MG63 (cell line): ENCODE results near the gene SYNE2. TPM values are rescaled to one million over a fixed set of nuclear protein-coding genes. Genes with fewer than 3 reads are reported as not detected.

ENCODE experiments used
- DNase-seq: peaks from one replicate; pipeline ENCODE4 v3.0.0-alpha.2; 2020
- H3K27me3 ChIP-seq: fragments of 250-450 bp; sonication (Bioruptor Pico); 2 replicates; pipeline ENCODE4 v1.5.1; 2020; ENCODE audit warnings: mild to moderate bottlenecking, moderate library complexity
- H3K36me3 ChIP-seq: fragments of 250-450 bp; sonication (Bioruptor Pico); 2 replicates; pipeline ENCODE4 v1.5.1; 2020; ENCODE audit warnings: mild to moderate bottlenecking, moderate library complexity
- H3K4me3 ChIP-seq: fragments of 250-450 bp; sonication (Bioruptor Pico); 2 replicates; pipeline ENCODE4 v1.5.1; 2020; ENCODE audit warnings: mild to moderate bottlenecking, moderate library complexity
- H3K9me3 ChIP-seq: fragments of 250-450 bp; sonication (Bioruptor Pico); 2 replicates; pipeline ENCODE4 v1.5.1; 2020; ENCODE audit warnings: mild to moderate bottlenecking, moderate library complexity
- total RNA-seq: library from RNA; depleted of rRNA; stranded (reverse); fragments of >200 nt; shearing (Covaris generic); gene quantifications from 2 replicates; pipeline ENCODE4 v1.2.3, GENCODE V29; 2014; ENCODE audit warnings: low replicate concordance

Gene SYNE2
- total RNA-seq, 1 experiment from 2014 or later: 2.6 TPM

GRCh38 chr14:64215978-64216377 is 363.2 kb downstream of the SYNE2 start:
- H3K4me3 ChIP-seq: no peak overlapping the region
- no peaks in the 10 kb centered on the region for H3K27me3 ChIP-seq
- H3K36me3 ChIP-seq: no peaks in the 10 kb centered on the region
- no peak for DNase-seq
- no peaks in the 10 kb centered on the region for H3K9me3 ChIP-seq

- no peak for DNase-seq
- H3K36me3 ChIP-seq: no peaks in the 10 kb centered on the region
- no peaks in the 10 kb centered on the region for H3K27me3 ChIP-seq
- H3K4me3 ChIP-seq: no peak overlapping the region
- H3K9me3 ChIP-seq: no peaks in the 10 kb centered on the region
These were observed 364.5 kb downstream of the SYNE2 start for GRCh38 chr14:64217308-64217707.

DNA sequence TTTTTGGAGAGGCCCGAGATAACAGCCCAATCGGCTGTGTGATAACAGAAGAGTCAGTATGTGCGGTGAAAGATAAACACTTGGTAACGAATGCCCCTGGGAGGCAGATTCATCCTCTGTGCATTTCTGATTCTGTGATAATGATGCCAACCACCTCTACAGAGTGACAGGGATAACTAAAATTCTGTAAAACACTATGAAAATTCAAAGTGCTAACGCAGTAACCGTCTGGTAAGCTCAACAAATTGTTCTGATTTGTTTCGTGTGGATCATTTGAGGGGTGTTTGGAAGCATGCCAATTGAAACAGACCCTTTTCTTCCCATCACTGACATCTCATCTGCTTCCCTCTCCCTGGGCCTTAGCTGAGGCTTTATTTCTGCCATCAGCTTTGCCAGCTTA is 365.0 kb downstream of the SYNE2 start:
- Histone ChIP-seq H3K27me3 (no peaks in the 10 kb centered on the region), H3K9me3 (no peaks in the 10 kb centered on the region), H3K36me3 (no peaks in the 10 kb centered on the region), H3K4me3 (no peak overlapping the region)
- DNase-seq: no peak

DNA sequence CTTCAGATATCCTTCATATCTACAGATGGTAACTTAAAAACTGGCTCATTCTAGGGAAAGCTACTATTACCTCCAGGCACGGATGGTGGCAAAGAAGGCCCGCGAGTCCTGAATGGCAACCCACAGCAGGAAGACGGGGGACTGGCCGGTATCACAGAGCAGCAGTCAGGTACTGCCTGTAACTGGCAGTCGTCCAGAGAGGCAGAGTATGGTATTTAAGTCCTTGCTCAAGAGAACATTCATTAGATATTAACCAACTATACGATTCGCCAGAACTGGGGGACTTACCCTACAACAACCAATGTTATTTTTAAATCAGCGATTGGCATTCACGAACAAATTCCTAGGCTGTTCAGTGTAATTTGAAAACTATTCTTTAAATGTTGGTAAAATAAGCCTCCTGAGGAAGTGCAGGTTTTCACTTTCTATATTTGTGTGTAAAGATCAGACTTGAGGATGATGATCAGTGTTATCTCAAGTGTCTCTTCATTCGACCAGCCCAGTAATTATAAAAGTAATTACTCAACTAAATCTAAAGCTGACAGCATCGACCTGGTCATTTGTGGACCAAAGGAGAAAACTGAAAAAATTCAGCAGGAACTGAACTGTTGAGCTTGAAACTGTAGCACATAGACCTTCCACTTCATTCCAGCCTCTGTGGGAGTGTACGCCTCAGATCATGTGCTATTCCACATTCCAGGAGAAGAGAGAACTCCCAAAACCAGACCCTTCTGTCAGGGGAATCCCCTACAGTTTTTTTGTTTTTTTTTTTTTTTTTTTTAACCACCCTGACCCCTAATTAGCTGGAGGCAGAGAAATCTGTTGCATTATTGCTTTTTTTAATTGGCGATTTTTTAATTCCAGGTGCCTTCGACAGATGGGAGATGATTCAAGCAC is 365.8 kb downstream of the SYNE2 start:
- no peak for DNase-seq
- H3K4me3 ChIP-seq: no peak overlapping the region
- no peaks in the 10 kb centered on the region for H3K27me3 ChIP-seq
- H3K9me3 ChIP-seq: no peaks in the 10 kb centered on the region
- H3K36me3 ChIP-seq: no peaks in the 10 kb centered on the region

DNA sequence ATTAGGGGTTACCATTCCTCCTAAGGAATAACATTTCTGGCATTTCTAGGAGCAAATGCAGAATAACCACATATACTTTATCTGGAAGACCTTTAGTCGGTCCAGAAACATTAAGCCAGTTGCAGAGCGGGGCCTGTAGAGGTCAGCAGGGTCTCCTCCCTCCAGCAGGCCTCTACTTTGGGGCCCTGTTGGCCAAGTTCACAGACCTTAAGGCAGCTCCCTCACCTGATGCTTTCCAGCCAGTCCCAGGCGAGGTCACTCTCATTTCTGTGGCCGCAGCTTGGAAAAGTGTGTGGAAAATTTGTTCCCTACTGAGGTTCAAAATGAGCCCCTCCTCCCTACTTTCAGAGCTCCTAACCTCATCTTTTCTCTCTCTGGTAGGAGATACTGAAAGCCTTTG is 367.3 kb downstream of the SYNE2 start:
- no peaks in the 10 kb centered on the region for H3K36me3 ChIP-seq
- no peaks in the 10 kb centered on the region for H3K27me3 ChIP-seq
- no peaks in the 10 kb centered on the region for H3K9me3 ChIP-seq
- no peak for DNase-seq
- H3K4me3 ChIP-seq: no peak overlapping the region

DNA sequence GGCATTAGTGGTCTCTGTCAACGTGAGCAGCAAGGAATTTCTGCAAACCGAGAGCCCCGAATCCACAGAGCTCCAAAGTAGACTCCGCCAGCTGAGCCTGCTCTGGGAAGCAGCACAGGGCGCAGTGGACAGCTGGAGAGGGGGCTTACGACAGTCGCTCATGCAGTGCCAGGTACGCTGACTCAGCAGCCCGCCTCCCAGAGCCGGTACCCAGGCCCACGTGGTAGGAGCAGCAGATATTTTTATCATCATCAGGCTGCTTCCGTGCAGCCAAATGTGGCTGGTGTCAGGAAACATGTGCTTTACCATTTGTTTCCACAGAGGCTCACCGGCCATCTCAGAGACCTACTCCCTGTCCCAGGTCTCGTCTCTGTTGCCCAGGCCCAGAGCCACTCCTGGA is 367.7 kb downstream of the SYNE2 start:
- Histone ChIP-seq H3K4me3 (no peak overlapping the region), H3K9me3 (no peaks in the 10 kb centered on the region), H3K27me3 (no peaks in the 10 kb centered on the region), H3K36me3 (no peaks in the 10 kb centered on the region)
- no peak for DNase-seq

GRCh38 chr14:64221391-64222003 is 368.7 kb downstream of the SYNE2 start:
- DNase-seq: no peak
- no peaks in the 10 kb centered on the region for H3K9me3 ChIP-seq
- no peaks in the 10 kb centered on the region for H3K36me3 ChIP-seq
- H3K4me3 ChIP-seq: no peak overlapping the region
- no peaks in the 10 kb centered on the region for H3K27me3 ChIP-seq

DNA sequence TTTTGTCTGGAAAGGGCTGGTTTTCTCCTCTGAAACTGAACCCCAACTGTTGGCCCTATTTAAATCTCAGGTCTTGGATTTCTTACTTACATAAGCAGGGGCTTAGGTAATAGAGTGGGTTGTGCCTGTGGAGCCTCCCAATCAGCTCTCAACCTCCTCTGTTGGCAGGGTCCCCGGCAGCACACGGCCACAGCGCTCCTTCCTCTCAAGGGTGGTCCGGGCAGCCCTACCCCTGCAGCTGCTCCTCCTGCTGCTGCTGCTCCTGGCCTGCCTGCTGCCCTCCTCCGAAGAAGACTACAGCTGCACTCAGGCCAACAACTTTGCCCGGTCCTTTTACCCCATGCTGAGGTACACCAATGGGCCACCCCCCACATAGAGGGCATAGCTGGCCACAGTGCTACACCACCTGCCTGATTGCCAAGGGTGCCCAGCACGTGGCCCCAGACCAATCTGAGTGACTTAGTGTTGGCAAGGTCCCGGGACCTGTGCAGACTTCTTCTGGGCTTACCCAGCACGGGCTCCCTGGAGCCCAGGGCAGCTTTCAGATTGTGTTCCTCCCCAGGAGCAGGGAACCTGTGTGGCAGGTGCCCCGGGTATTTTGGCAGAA is 372.4 kb downstream of the SYNE2 start:
- H3K4me3 ChIP-seq: no peak overlapping the region
- H3K9me3 ChIP-seq: no peaks in the 10 kb centered on the region
- H3K36me3 ChIP-seq: no peaks in the 10 kb centered on the region
- no peak for DNase-seq
- no peaks in the 10 kb centered on the region for H3K27me3 ChIP-seq

- no peaks in the 10 kb centered on the region for H3K27me3 ChIP-seq
- DNase-seq: no peak
These were observed 375.1 kb downstream of the SYNE2 start for GRCh38 chr14:64227856-64228255.

GRCh38 chr14:64229489-64229888 is 376.7 kb downstream of the SYNE2 start:
- Histone ChIP-seq H3K27me3 (no peaks in the 10 kb centered on the region), H3K36me3 (no peaks in the 10 kb centered on the region), H3K4me3 (no peak overlapping the region), H3K9me3 (no peaks in the 10 kb centered on the region)
- DNase-seq: no peak

More at GRCh38 chr14:64227856-64228255, 375.1 kb downstream of the SYNE2 start:
- H3K9me3 ChIP-seq: no peaks in the 10 kb centered on the region
- H3K36me3 ChIP-seq: no peaks in the 10 kb centered on the region
- no peak overlapping the region for H3K4me3 ChIP-seq

DNA sequence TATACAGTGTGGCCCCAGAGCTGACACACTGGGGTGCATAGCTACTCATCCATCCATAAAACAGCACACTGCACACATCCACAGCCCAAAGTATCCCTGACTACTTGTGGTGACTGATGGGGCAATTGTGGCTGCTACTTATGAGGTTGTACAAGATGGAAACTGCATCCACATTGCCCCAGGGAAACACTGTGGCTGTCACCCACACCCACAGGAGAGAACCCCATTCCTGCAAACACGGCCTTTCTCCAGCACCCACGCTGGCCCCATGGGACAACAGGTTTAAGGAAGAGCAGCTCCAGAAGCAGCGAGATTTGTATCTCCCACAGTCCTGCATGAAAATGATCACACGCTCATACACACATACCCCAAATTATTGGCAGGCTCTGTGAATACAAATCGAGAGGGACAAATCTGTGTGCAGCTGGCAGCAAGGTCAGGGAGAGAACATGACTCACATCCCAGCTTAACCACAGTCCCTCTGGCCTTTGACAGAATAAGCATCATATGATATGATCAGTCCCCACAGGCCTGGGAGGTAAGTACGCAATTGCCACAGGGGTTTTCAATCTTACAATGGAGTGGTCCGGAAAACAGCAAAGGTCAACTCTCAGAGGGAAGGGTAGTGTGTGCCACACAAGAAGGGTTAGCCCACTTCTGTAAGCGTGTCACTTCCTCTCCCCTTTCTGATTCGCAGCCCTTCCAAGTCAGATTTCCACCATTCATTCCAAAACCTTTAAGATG is 379.5 kb downstream of the SYNE2 start:
- no peaks in the 10 kb centered on the region for H3K9me3 ChIP-seq
- DNase-seq: peak; percentile 56
- no peaks in the 10 kb centered on the region for H3K36me3 ChIP-seq
- no peak overlapping the region for H3K4me3 ChIP-seq
- no peaks in the 10 kb centered on the region for H3K27me3 ChIP-seq

GRCh38 chr14:64232944-64233343 is 380.1 kb downstream of the SYNE2 start:
- no peak for DNase-seq
- Histone ChIP-seq H3K4me3 (no peak overlapping the region), H3K27me3 (no peaks in the 10 kb centered on the region), H3K9me3 (no peaks in the 10 kb centered on the region), H3K36me3 (no peaks in the 10 kb centered on the region)

GRCh38 chr14:64233531-64234190 is 380.9 kb downstream of the SYNE2 start:
- no peak for DNase-seq
- Histone ChIP-seq H3K36me3 (no peaks in the 10 kb centered on the region), H3K27me3 (no peaks in the 10 kb centered on the region), H3K4me3 (no peak overlapping the region), H3K9me3 (no peaks in the 10 kb centered on the region)

GRCh38 chr14:64234877-64235651 is 382.3 kb downstream of the SYNE2 start:
- no peaks in the 10 kb centered on the region for H3K27me3 ChIP-seq
- no peaks in the 10 kb centered on the region for H3K36me3 ChIP-seq
- no peak overlapping the region for H3K4me3 ChIP-seq
- DNase-seq: no peak
- H3K9me3 ChIP-seq: no peaks in the 10 kb centered on the region

GRCh38 chr14:64235652-64236640 is 383.1 kb downstream of the SYNE2 start:
- DNase-seq: no peak
- Histone ChIP-seq H3K27me3 (no peaks in the 10 kb centered on the region), H3K9me3 (no peaks in the 10 kb centered on the region), H3K36me3 (no peaks in the 10 kb centered on the region), H3K4me3 (no peak overlapping the region)
